HUES64 (cell line): ENCODE results near the gene IRF2BP1.

Experiments
- H3K27ac ChIP-seq: 2 replicates; pipeline ENCODE4 v1.7.0; 2013; ENCODE audit warnings: low read depth, low read length, inconsistent platforms
- H3K27me3 ChIP-seq: 2 replicates; pipeline ENCODE4 v1.6.1; 2013; ENCODE audit warnings: mild to moderate bottlenecking, low read length; ENCODE audit not compliant: insufficient read depth
- H3K36me3 ChIP-seq: 2 replicates; pipeline ENCODE4 v1.6.1; 2013; ENCODE audit warnings: mild to moderate bottlenecking, low read length; ENCODE audit not compliant: insufficient read depth
- H3K4me1 ChIP-seq: 2 replicates; pipeline ENCODE4 v1.6.1; 2013; ENCODE audit warnings: mild to moderate bottlenecking, low read length, moderate library complexity; ENCODE audit not compliant: insufficient read depth
- H3K4me3 ChIP-seq: 2 replicates; pipeline ENCODE4 v1.5.1; 2013; ENCODE audit warnings: mild to moderate bottlenecking, low read length, moderate library complexity
- H3K9ac ChIP-seq: 2 replicates; pipeline ENCODE4 v1.6.1; 2013; ENCODE audit warnings: mild to moderate bottlenecking, low read depth, low read length
- H3K9me3 ChIP-seq: 2 replicates; pipeline ENCODE4 v1.6.1; 2013; ENCODE audit warnings: low read depth, low read length; ENCODE audit not compliant: insufficient read depth
- WGBS: fragments of 150-250, 120-280 bp; methylation state at CpG from one replicate; pipeline ENCODE4 v1.1.7; 2013; ENCODE audit warnings: missing lambda C conversion rate; 5-methylcytosine and 5-hydroxymethylcytosine counted together

IRF2BP1 gene

GRCh38 chr19:45886427-45887199 lies 672 bp upstream of the IRF2BP1 start:
- H3K4me1 ChIP-seq, result peaks cover 13% of the 10 kb centered on the region
- H3K4me3 ChIP-seq, result peak overlapping the region; percentile 81
- H3K27ac ChIP-seq, result peak overlapping the region; percentile 93
- WGBS, result under 1% methylated on average over 27 of the region's 32 CpGs
- no peaks in the 10 kb centered on the region for H3K36me3 ChIP-seq
- H3K9me3 ChIP-seq, result no peaks in the 10 kb centered on the region
- no peaks in the 10 kb centered on the region for H3K27me3 ChIP-seq
- peak overlapping the region; percentile 80 for H3K9ac ChIP-seq

- Histone ChIP-seq H3K9me3 (no peaks in the 10 kb centered on the region), H3K4me3 (peak overlapping the region; percentile 81), H3K4me1 (peaks cover 19% of the 10 kb centered on the region), H3K27me3 (no peaks in the 10 kb centered on the region), H3K27ac (peak overlapping the region; percentile 76; the same call in 1 of the 2 replicates), H3K36me3 (no peaks in the 10 kb centered on the region), H3K9ac (peak overlapping the region; percentile 80)
- 70% methylated on average over 72 of the region's 72 CpGs for WGBS
Measured at GRCh38 chr19:45884682-45885555, 1.0 kb downstream of the IRF2BP1 start.

GRCh38 chr19:45883881-45884681 lies 1.9 kb downstream of the IRF2BP1 start:
- no peak overlapping the region for H3K4me3 ChIP-seq

GRCh38 chr19:45883586-45883880 lies 2.4 kb downstream of the IRF2BP1 start:
- peaks cover 19% of the 10 kb centered on the region for H3K4me1 ChIP-seq
- H3K27ac ChIP-seq, result no peak overlapping the region
- H3K36me3 ChIP-seq, result no peaks in the 10 kb centered on the region
- no peak overlapping the region for H3K4me3 ChIP-seq
- no peak overlapping the region for H3K9ac ChIP-seq
- no peaks in the 10 kb centered on the region for H3K27me3 ChIP-seq
- no peaks in the 10 kb centered on the region for H3K9me3 ChIP-seq
- 5% methylated on average over 3 of the region's 5 CpGs for WGBS

More at GRCh38 chr19:45883881-45884681, 1.9 kb downstream of the IRF2BP1 start:
- WGBS, result 94% methylated on average over 57 of the region's 57 CpGs
- H3K36me3 ChIP-seq, result no peaks in the 10 kb centered on the region
- H3K27me3 ChIP-seq, result no peaks in the 10 kb centered on the region
- H3K27ac ChIP-seq, result no peak overlapping the region
- H3K4me1 ChIP-seq, result peaks cover 19% of the 10 kb centered on the region
- H3K9me3 ChIP-seq, result no peaks in the 10 kb centered on the region
- no peak overlapping the region for H3K9ac ChIP-seq

GRCh38 chr19:45882652-45883585 lies 3.0 kb downstream of the IRF2BP1 start:
- peak overlapping the region; percentile 93; the same call in 1 of the 2 replicates for H3K27ac ChIP-seq
- H3K4me1 ChIP-seq, result peaks cover 19% of the 10 kb centered on the region
- peak overlapping the region; percentile 32 for H3K9ac ChIP-seq
- 2% methylated on average over 45 of the region's 47 CpGs for WGBS
- H3K9me3 ChIP-seq, result no peaks in the 10 kb centered on the region
- peak overlapping the region; percentile 54 for H3K4me3 ChIP-seq
- H3K27me3 ChIP-seq, result no peaks in the 10 kb centered on the region
- no peaks in the 10 kb centered on the region for H3K36me3 ChIP-seq

GRCh38 chr19:45881909-45882528 lies 3.9 kb downstream of the IRF2BP1 start:
- Histone ChIP-seq H3K27me3 (no peaks in the 10 kb centered on the region), H3K4me3 (peak overlapping the region; percentile 54), H3K9me3 (no peaks in the 10 kb centered on the region), H3K9ac (peak overlapping the region; percentile 32), H3K36me3 (no peaks in the 10 kb centered on the region), H3K4me1 (peaks cover 19% of the 10 kb centered on the region), H3K27ac (peak overlapping the region; percentile 93; the same call in 1 of the 2 replicates)
- WGBS, result 27% methylated on average over 4 of the region's 4 CpGs

- Histone ChIP-seq H3K27ac (peak overlapping the region; percentile 27; the same call in 1 of the 2 replicates), H3K27me3 (no peaks in the 10 kb centered on the region), H3K36me3 (no peaks in the 10 kb centered on the region), H3K4me3 (peak overlapping the region; percentile 54; the same call in 1 of the 2 replicates), H3K9me3 (no peaks in the 10 kb centered on the region), H3K9ac (no peak overlapping the region; the same call in 1 of the 2 replicates), H3K4me1 (peaks cover 20% of the 10 kb centered on the region)
- WGBS, result 73% methylated on average over 10 of the region's 10 CpGs
Measured at GRCh38 chr19:45881082-45881908, 4.6 kb downstream of the IRF2BP1 start.

- Histone ChIP-seq H3K4me3 (no peak overlapping the region), H3K27me3 (no peaks in the 10 kb centered on the region), H3K36me3 (no peaks in the 10 kb centered on the region), H3K9ac (no peak overlapping the region), H3K4me1 (peaks cover 23% of the 10 kb centered on the region), H3K9me3 (no peaks in the 10 kb centered on the region), H3K27ac (no peak overlapping the region)
- 77% methylated on average over 2 of the region's 2 CpGs for WGBS
Measured at GRCh38 chr19:45879971-45880370, 6.0 kb downstream of the IRF2BP1 start.

GRCh38 chr19:45879055-45879454 lies 6.9 kb downstream of the IRF2BP1 start:
- Histone ChIP-seq H3K36me3 (no peaks in the 10 kb centered on the region), H3K4me3 (no peak overlapping the region), H3K4me1 (peaks cover 21% of the 10 kb centered on the region), H3K27ac (no peak overlapping the region), H3K9me3 (no peaks in the 10 kb centered on the region), H3K27me3 (no peaks in the 10 kb centered on the region), H3K9ac (no peak overlapping the region)
- 93% methylated on average over 8 of the region's 8 CpGs for WGBS
